Activated CD8-positive, alpha-beta memory T cell treated with anti-CD3 and anti-CD28 coated beads, Interleukin-2, amount 50 U/mL, for 4 hours (primary cell): ENCODE results near the gene PCSK7.
A peak's percentile ranks its signal among the peaks of the same experiment; 100 is the strongest.
"Not testable (repeated sequence)": the region's sequence is repeated elsewhere in the genome, so short reads cannot be mapped to it uniquely, and the experiment has no call there.

Experiments
- DNase-seq: peaks from one replicate; pipeline ENCODE4 v3.0.0-alpha.2; 2020

PCSK7 gene, protein sequence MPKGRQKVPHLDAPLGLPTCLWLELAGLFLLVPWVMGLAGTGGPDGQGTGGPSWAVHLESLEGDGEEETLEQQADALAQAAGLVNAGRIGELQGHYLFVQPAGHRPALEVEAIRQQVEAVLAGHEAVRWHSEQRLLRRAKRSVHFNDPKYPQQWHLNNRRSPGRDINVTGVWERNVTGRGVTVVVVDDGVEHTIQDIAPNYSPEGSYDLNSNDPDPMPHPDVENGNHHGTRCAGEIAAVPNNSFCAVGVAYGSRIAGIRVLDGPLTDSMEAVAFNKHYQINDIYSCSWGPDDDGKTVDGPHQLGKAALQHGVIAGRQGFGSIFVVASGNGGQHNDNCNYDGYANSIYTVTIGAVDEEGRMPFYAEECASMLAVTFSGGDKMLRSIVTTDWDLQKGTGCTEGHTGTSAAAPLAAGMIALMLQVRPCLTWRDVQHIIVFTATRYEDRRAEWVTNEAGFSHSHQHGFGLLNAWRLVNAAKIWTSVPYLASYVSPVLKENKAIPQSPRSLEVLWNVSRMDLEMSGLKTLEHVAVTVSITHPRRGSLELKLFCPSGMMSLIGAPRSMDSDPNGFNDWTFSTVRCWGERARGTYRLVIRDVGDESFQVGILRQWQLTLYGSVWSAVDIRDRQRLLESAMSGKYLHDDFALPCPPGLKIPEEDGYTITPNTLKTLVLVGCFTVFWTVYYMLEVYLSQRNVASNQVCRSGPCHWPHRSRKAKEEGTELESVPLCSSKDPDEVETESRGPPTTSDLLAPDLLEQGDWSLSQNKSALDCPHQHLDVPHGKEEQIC

DNA sequence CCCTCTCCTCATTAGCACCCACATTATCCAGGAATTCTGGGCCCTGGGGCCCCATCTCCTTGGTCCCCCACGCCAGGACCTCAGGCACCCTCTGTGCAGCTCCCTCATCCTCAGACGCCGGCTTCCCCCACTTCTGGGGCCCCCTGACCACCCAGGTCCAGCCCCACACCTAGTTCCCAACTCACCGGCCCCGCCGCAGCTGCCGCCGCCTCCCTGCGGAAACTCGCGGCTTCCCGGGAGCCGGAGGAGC lies at the start of gene PCSK7:
TSS of gene PCSK7 (minus strand) at position 232 of the 250 bp plus-strand sequence. CDS start 2,229 bp downstream, outside the sequence.
- DNase-seq: no peak

DNA sequence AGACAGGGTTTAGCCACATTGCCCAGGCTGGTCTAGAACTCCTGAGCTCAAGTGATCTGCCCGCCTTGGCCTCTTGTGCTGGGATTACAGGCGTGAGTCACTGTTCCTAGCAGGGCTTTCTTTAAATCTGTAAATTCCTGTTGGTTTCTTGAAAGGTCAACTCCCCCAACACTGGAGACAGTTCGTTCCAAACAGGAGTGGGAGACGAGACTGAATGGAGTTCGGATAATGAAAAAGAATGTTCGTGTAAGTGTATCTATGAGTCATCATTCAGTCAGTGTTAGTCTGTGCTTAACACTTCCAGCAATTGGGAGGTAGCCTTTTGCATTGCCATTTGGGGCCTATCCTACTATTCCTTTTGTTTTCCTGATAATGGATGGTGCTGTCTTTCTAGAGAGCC lies 49.3 kb upstream of the PCSK7 start:
- no peak for DNase-seq

DNA sequence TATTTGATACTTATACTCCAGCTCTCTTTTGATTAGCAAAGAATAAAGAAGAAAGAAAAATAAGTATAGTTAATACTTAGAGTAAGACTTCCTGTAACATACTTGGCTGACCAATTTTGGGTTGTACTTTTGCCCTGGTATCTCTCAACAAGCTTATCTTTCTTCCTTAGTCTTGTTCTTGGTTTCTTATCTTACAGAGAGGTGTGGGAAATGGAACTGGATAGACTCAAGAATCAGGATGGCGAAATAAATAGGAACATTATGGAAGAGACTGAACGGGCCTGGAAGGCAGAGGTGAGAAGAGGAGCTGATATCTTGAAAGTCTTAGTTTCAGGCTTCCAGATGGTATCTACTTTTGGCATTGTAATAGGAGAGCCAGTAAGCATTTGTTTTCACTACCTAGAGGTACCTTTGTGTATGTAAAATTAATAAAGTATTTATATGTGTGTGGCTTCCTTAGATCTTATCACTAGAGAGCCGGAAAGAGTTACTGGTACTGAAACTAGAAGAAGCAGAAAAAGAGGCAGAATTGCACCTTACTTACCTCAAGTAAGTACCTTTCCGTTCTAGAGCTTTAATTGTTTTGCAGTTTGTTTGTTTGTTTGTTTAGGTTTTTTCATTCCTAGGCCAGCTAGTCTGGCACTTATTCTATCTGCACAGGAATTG lies 48.0 kb upstream of the PCSK7 start:
- no peak for DNase-seq

DNA sequence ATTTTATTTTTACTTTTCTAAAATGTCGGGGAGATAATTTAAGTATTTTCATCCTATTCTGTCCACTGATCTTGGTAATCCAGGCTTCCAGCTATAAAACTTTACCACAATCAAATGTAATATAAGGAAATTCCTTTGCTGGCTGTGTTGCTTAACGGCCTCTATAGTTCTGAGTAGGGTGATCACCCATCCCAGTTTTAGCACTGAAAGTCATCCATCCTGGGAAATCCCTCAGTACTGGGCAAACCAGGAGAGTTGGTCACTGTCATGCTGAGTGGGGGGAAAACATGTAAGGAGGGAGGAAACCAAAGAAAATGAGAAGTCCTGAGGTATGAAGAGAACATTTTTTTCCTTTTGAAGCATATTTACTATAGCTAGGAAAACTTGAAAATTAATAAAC lies 46.5 kb upstream of the PCSK7 start:
- no peak for DNase-seq

DNA sequence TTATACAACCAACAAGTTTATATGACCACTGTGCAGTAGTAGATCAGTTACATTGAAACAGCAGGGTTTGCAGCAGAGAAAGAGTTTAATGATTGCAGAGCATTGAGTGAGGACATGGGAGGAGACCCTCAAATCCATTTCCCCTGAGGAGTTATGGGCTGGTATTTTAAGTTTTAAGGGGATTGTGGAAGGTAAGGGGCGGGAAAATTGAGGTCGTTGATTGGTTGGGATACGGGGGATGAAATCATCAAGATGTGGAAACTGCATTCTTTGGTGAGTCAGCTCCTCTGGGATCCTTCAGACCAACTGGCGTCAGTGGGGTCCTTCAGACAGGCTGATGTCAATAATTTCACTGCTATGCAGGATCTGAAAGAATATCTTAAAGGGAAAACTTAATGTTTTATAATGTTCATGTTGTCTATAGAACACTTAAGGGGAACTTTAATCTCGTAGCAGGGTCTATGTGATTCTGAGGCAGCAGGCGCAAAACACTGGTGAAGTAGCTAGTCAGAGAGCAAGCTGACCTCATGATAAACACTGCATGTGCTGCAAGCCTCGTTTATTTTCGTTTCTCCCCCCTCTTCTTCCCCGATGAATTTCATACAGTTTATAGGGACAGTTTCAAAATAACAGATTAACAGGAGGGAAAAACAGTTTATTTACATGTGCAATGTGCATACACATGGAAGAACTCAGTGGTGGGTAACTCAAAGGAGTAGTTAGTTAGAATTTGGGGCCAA lies 41.8 kb upstream of the PCSK7 start:
- no peak for DNase-seq

DNA sequence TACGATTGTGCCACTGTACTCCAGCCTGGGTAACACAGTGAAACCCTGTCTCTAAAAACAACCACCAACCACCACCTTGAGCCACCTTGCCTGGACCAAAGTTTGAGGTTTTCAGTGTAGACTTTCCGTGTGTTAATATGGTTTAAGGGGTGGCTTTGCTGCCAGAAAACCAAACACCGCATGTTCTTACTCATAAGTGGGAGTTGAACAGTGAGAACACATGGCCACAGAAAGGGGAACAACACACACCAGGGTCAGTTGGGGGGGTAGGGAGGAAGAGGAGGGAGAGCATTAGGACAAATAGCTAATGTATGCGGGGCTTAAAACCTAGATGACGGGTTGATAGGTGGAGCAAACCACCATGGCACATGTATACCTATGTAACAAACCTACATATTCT lies 40.3 kb upstream of the PCSK7 start:
- not testable (repeated sequence) for DNase-seq

DNA sequence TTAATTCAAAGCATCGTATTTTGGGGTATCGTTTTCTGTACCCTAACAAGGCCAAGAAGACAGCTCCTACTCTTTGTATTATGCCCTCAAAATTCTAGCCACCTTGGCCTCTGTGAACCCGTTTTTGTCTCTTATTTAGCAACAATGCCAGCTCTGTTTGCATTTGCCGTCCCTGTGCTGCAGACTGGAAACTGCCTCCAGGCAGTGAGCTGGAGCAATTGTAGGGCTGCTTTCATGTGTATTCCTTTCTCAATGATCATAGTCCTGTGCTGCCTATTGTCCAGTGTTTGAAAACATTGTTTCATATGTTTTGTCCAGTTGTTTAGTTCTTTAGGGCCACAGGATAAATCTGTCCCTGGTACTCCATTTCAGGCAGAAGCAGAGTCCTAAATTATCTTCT lies 39.3 kb upstream of the PCSK7 start:
- DNase-seq: no peak

DNA sequence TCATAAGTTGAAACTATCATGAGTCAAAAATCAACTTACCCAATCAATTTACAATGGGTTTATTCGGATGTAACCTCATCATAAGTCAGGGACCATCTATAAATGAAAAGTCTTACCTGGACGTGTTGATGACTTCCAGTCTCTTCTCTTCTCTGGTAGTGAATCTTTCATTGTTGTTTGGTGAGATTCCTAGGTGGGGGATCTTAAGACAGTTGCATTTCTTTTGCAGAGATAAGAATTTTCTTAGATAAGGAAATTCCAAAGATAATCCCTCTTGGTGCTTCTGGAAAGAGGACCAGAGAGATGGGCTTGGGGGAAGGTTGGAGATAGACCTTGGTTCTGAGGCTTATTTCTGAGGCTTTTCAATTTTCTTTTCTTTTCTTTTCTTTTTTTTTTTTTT lies 38.0 kb upstream of the PCSK7 start:
- DNase-seq: no peak

DNA sequence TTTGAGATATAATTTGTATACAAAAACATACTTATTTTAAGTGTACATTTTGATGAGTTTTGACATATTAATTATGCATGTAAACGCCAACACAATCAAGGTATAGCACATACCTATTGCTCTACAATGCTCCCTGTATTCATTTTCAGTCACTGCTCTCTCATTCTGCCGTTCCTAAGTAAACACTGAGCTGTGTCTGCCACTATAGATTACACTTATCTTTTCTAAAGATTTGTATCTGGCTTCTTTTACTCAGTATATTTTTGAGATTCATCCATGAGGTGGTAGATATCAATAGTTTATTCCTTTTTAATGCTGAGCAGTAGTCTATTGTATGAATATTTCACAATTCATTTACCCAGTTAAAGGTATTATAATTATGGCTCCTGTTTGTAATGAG lies 33.9 kb upstream of the PCSK7 start:
- DNase-seq: no peak

DNA sequence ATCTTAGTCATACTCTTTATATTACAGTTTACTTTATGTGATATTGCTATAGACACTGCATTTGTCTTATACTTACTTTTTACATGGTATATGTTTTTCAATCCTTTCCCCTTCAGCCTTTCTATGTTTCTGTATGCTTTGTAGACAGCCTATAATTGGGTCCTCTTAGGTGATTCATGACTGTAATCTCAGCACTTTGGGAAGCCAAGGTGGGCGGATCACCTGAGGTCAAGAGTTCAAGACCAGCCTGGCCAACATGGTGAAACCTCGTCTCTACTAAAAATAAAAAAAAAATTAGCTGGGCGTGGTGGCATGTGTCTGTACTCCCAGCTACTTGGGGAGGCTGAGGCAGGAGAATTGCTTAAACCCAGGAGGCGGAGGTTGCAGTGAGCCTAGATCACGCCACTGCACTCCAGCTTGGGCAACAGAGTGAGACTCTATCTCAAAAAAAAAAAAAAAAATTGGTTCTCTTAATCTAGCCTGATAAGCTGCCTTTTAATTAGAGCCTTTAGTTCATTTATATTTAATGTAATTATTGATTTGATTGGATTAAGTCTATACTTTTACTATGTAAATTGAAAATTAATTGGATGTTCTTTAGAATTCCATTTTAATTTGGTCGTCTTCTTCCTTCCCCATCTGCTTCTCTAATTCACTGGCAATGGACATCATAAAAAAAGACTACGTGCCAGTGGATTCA lies 32.9 kb upstream of the PCSK7 start:
- DNase-seq: not testable (repeated sequence)

DNA sequence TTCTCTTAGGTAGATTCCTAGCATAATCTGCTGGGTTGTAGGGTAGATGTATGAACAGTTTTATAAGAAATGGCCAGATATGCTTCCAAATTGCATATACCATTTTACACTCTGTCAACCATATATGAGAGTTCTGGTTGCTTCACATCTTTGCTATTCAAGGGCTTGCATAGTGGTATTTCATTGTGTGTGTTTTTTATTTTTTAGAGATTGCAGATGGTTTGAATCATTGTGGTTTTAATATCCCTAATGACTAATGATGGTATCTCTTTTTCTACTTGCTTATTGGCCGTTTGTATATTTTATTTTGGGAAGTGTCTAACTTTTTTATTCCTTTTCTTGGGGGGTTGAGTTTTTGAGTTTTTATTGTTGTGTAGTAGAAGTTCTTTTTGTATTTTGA lies 27.5 kb upstream of the PCSK7 start:
- no peak for DNase-seq

DNA sequence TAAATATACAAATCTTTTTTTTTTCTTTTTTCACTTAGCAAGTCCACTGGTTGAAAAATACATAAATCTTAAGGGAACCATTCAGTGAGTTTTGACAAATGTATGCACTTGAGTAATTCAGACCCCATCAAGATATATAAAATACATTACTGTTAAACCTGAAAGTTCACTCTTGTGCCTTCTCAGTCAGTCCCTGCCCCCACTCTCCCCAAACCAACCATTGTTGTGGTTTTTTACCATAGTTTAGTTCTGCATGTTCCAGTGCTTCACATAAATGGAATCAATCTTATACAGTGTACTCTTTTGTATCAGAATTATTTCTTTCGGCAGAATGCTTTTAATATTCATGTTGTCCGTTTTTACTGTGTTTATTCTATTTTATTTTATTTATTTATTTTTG lies 26.7 kb upstream of the PCSK7 start:
- no peak for DNase-seq

DNA sequence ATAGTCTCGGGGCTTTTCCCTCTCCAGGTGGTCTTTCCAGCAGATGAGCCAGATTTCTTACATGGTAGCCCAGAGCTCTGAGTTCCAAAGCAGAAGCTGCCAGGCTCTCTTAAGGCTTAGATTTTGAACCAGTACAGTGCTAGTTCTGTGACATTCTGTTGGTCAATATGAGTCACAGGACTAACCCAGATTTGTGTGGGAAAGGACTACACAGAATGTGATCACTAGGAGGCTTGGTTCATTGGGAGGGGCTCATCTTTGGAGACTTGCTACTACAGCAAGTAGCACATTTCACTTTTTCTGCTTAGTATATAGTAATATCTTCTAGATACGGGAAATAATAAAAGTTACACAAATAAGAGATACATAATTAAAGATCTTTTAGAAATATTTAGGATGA lies 24.7 kb upstream of the PCSK7 start:
- no peak for DNase-seq

DNA sequence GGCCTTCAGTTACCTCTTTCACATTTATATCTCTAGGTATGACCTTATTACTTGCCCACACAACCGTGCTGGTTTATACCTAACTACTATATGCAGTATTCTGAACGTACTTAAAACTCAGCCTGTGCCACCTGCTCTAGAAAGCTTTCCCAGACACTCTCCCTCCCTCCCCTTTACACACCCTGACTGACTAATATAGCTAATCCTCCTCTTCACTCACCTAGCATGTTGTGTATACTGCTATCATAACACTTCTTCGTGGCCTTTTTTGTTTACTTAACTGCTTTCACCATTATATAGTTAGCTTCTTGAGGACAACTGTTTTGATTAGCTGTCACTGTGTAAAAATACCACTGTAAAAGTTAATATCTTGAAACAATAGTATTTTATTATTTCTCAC lies 24.1 kb upstream of the PCSK7 start:
- no peak for DNase-seq

DNA sequence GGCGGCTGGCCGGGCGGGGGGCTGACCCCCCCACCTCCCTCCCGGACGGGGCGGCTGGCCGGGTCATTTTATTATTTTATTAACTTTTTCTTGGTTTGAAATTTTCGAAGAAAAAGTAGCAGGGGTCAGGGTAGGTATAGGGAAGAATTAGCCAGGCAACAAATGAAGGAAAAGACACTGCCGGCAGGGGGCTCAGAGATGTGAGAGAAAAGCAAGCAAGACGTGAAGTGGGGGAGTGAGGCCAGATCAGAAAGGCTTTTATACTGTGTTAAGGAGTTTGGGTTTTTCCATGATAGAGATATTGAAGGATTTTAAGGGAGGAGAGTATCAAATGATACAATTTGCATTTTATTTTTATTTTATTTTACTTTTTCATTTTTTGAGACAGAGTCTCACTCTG lies 19.6 kb upstream of the PCSK7 start:
- no peak for DNase-seq

DNA sequence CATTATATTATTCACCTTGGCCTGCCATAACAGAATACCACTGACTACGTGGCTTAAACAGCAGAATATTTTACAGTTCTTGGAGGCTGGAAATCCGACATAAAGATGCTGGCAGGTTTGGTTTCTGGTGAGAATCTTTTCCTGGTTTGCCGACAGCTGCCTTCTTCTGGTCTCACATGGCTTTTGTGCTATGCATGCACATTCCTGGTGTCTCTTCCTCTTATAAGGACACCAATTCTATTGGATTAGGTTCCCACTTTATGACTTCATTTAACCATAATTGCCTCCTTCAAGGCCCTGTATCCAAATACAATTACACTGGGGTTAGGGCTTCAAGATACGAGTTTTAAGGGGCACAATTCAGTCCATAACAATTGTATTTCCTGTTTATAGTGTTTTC lies 17.7 kb upstream of the PCSK7 start:
- no peak for DNase-seq

DNA sequence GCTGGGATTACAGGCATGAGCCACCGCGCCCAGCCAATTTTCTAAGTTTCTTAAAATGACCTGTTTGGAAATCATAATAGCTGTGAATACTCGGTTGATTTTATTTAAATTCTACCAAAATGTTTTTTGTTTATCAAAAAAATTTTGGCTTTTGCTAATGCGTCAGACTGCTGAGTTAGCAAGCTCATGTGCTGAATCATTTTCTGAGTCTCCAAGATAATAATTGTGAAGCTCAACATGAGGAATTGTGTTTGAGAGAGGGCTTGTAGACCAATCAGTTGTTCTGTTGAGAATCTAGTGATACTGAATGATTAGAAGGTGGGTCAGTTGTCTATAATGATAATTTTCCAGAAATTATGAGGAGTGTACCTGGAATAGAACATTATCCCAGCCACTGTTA lies 16.5 kb upstream of the PCSK7 start:
- no peak for DNase-seq

DNA sequence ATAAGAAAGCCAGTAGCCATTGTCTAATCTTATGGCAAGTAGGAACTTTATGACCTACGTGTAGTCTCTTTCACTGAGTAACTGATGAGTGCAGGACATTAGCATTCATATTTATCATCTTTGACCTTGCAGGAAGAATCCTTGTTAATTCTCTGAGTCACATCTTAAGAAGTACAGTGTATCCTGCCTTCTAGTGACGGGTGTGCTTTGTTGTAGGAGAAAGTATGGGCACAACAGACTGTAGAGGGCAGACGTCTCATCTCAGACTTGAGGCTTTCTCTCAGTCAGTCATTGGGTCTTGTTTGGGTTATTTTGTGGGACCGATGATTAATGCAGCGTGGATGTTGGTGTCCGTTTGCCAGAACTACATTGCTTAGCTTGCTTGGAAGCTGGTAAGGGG lies 7.4 kb upstream of the PCSK7 start:
- DNase-seq: no peak

DNA sequence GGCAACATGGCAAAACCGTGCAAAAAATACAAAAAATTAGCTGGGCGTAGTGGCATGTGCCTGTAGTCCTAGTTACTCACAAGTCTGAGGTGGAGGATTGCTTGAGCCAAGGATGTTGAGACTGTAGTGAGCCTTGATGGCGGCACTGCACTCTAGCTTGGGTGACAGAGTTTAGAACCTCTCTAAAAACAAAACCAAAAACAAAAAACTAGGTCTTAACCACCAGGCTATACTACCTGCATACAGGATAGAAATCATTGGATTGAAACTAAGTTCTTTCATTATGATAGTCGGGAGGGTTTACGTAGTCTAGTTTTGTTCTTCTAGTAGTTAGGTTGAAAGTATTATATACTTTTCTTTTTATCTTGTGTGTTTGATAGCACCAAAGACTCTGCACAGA lies 6.3 kb upstream of the PCSK7 start:
- no peak for DNase-seq

DNA sequence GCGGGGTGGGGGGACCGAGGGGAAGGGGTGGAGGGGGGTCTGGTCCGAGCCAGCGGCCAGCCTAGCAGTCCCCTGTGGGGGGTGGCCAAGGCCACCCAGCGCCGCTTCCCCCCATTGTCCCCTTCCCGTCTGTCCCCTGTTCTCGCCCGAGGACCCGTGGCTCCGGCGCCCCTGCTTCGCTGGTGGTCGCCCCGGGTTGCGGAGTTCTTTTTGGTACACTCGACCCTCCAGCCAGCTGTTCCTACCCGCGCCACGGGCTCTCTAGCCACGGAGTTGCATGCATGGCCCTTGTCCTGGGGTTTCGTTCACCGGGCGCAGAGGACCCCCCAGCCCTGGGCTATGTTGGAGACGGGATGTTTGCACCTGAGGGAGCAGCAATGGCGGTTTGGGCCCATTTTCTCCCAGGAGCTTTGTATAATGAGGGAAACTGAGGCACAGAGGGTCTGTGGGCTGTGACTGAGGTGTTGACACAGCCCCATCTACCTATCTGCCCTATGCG lies 1.1 kb upstream of the PCSK7 start:
- DNase-seq: no peak

DNA sequence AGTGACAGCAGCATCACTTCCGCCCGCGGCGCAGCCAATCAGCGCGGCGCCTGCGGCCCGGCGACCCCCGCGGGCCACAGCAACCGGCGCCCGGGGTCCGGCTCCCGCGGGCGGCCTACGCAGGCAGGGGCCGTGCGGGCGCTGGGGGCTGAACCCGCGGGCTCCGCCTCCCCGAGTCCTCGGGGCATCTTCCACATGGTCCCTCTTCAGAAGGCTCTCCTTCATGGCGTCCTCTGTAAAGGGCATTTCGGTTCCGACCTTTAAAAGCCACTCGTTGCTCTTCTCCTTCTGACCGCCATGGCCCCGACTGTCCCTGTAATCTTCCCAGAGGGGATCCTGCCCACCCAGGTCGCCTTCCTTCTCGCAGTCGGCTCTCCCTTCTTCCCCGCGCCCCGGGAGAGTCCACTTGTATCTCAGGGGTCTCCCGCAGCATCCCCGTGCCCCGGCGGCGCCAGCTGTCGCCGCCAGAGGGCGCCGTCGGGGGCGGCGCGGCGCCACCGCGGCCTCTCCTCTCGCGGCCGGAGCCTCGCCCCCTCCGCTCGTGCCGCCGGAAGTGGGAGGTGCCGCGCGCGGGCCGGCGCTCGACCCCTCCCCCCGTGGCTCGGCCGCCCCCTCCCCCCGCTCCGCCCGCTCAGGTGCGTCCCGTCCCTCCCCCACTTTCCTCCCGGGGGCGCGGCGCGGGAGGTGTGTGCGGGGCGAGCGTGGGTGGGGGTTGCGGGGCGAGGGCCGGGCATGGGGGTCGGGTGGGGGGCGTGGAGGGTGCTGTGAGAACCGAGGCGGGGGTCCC lies 412 bp upstream of the PCSK7 start, which contains the start of gene RNF214:
TSS of gene RNF214 (plus strand) at position 580 of the 787 bp plus-strand sequence. CDS start 1,602 bp downstream, outside the sequence.
- DNase-seq: peak; percentile 75
